Neuronal stem cell (in vitro differentiated cells): Measurements from ENCODE around the gene ANAPC7.

ENCODE experiments used
- DNase-seq: peaks from one replicate; pipeline ENCODE4 v3.0.0-alpha.2; 2013; ENCODE audit warnings: low spot score
- H2AFZ ChIP-seq: one replicate; pipeline ENCODE4 v1.6.1; 2013; ENCODE audit warnings: mild to moderate bottlenecking, low read length, inconsistent platforms
- H2AK5ac ChIP-seq: 2 replicates; pipeline ENCODE4 v1.6.1; 2013; ENCODE audit warnings: low read depth, mild to moderate bottlenecking, inconsistent platforms, low read length, moderate library complexity, mixed read lengths
- H2BK120ac ChIP-seq: 2 replicates; pipeline ENCODE4 v1.6.1; 2013; ENCODE audit warnings: low read depth, mild to moderate bottlenecking, inconsistent platforms, low read length, moderate library complexity, mixed read lengths
- H2BK12ac ChIP-seq: one replicate; pipeline ENCODE4 v1.6.1; 2013; ENCODE audit warnings: low read length, inconsistent platforms
- H2BK15ac ChIP-seq: 2 replicates; pipeline ENCODE4 v1.6.1; 2013; ENCODE audit warnings: mild to moderate bottlenecking, low read length, inconsistent platforms, mixed read lengths
- H2BK5ac ChIP-seq: one replicate; pipeline ENCODE4 v1.6.1; 2013; ENCODE audit warnings: inconsistent platforms, mild to moderate bottlenecking, low read length, moderate library complexity
- H3K14ac ChIP-seq: one replicate; pipeline ENCODE4 v1.6.1; 2013; ENCODE audit warnings: low read length, inconsistent platforms
- H3K18ac ChIP-seq: 2 replicates; pipeline ENCODE4 v1.6.1; 2013; ENCODE audit warnings: low read length, inconsistent platforms
- H3K23ac ChIP-seq: 2 replicates; pipeline ENCODE4 v1.6.1; 2013; ENCODE audit warnings: low read depth, mild to moderate bottlenecking, mixed read lengths, low read length, inconsistent platforms; ENCODE audit not compliant: poor library complexity
- H3K27ac ChIP-seq: replicated peaks from 3 replicates; pipeline ENCODE4 v1.5.1; 2013; ENCODE audit warnings: low read length, inconsistent platforms
- H3K27me3 ChIP-seq, 3 experiments: 2 replicates each; pipeline ENCODE4 v1.6.1; 2013; ENCODE audit warnings: low read length in 3 of 3, mild to moderate bottlenecking in 2 of 3, inconsistent platforms in 1 of 3, low read depth in 1 of 3, mixed read lengths in 1 of 3, moderate library complexity in 1 of 3; ENCODE audit not compliant: control insufficient read depth in 3 of 3, insufficient read depth in 3 of 3
- H3K36me3 ChIP-seq, 2 donors: replicated peaks in 1 of 2; 2 replicates each; pipeline ENCODE4 v1.6.1; 2013; ENCODE audit warnings: low read length in 2 of 2; ENCODE audit not compliant: control insufficient read depth in 2 of 2, insufficient read depth in 2 of 2
- H3K4ac ChIP-seq: 2 replicates; pipeline ENCODE4 v1.6.1; 2013; ENCODE audit warnings: inconsistent platforms, mild to moderate bottlenecking, low read length, moderate library complexity
- H3K4me1 ChIP-seq, 2 donors: 1 replicate in 1 of 2; 2 replicates in 1 of 2; pipeline ENCODE4 v1.6.1; 2013; ENCODE audit warnings: low read length in 2 of 2, low read depth in 1 of 2; ENCODE audit not compliant: control insufficient read depth in 2 of 2, insufficient read depth in 1 of 2
- H3K4me2 ChIP-seq: one replicate; pipeline ENCODE4 v1.6.1; 2013; ENCODE audit warnings: mild to moderate bottlenecking, low read length, inconsistent platforms; ENCODE audit not compliant: insufficient read depth, poor library complexity, severe bottlenecking
- H3K4me3 ChIP-seq, 2 donors: 2 replicates each; pipeline ENCODE4 v1.5.1; 2013; ENCODE audit warnings: low read length in 2 of 2, mild to moderate bottlenecking in 2 of 2, inconsistent platforms in 1 of 2, moderate library complexity in 1 of 2
- H3K79me1 ChIP-seq: one replicate; pipeline ENCODE4 v1.6.1; 2013; ENCODE audit warnings: low read depth, mild to moderate bottlenecking, inconsistent platforms, low read length, moderate library complexity
- H3K9ac ChIP-seq: one replicate; pipeline ENCODE4 v1.6.1; 2013; ENCODE audit warnings: mild to moderate bottlenecking, low read depth, low read length, inconsistent platforms; ENCODE audit not compliant: poor library complexity
- H3K9me3 ChIP-seq, 2 donors: replicated peaks in 1 of 2; 2 replicates each; pipeline versions ENCODE3 to v1.6.1; 2013; ENCODE audit warnings: low read length in 2 of 2, mild to moderate bottlenecking in 2 of 2, inconsistent platforms in 1 of 2, low read depth in 1 of 2, mixed read lengths in 1 of 2, moderate library complexity in 1 of 2; ENCODE audit not compliant: control insufficient read depth in 2 of 2, insufficient read depth in 1 of 2
- H4K8ac ChIP-seq: one replicate; pipeline ENCODE4 v1.6.1; 2013; ENCODE audit warnings: low read depth, mild to moderate bottlenecking, inconsistent platforms, low read length, moderate library complexity
- H4K91ac ChIP-seq: one replicate; pipeline ENCODE4 v1.6.1; 2013; ENCODE audit warnings: low read length, low read depth, mild to moderate bottlenecking, inconsistent platforms; ENCODE audit not compliant: poor library complexity
- WGBS, 2 donors: extraction: QIAGEN DNeasy Blood & Tissue Kit; methylation state at CpG; one replicate each; pipeline ENCODE4 v1.1.7; 2013; ENCODE audit warnings: missing lambda C conversion rate in 2 of 2, mixed read lengths in 1 of 2; ENCODE audit not compliant: insufficient read length in 2 of 2, insufficient replicate concordance in 1 of 2; ENCODE audit errors: extremely low coverage in 2 of 2; 5-methylcytosine and 5-hydroxymethylcytosine counted together

ANAPC7 gene

DNA sequence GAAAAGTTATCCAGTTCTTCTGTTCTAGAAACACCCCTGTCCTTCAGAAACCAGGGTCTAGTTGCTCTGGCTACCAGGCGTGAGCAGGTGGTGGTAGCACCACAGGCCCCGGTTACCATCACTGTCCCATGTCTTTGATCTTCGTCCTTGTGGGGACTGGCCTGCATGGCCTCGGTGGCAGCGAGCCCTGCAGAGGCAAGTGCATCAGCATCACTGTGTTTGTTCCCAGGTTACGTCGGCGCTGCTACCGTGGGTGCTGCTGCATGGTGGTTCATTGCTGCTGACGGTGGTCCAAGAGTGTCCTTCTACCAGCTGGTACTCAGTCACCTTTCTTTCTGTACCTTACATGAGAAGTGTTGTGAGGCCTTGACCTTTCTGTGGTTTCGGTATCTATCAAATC, 58.9 kb downstream of the ANAPC7 start:
- Histone ChIP-seq H2AFZ (no peak overlapping the region), H2BK15ac (no peak overlapping the region), H3K36me3 (peaks cover 63 to 100% of the 10 kb centered on the region in 2 donors), H3K27ac (no peak overlapping the region), H3K23ac (peak overlapping the region; percentile 61), H2AK5ac (no peak overlapping the region), H3K18ac (no peak overlapping the region), H2BK12ac (no peak overlapping the region), H2BK120ac (no peak overlapping the region), H4K8ac (no peak overlapping the region), H3K4me2 (no peak overlapping the region), H3K4me3 (no peak overlapping the region), H3K27me3 (no peaks in the 10 kb centered on the region), H3K4me1 (no peaks in the 10 kb centered on the region), H4K91ac (no peak overlapping the region), H3K4ac (no peak overlapping the region), H3K9ac (no peak overlapping the region), H3K14ac (no peak overlapping the region), H3K9me3 (no peaks in the 10 kb centered on the region), H3K79me1 (no peaks in the 10 kb centered on the region), H2BK5ac (peak overlapping the region; percentile 43)
- no CpG with 5 or more reads among the region's 11 CpGs for WGBS, 2 donors
- DNase-seq: no peak

DNA sequence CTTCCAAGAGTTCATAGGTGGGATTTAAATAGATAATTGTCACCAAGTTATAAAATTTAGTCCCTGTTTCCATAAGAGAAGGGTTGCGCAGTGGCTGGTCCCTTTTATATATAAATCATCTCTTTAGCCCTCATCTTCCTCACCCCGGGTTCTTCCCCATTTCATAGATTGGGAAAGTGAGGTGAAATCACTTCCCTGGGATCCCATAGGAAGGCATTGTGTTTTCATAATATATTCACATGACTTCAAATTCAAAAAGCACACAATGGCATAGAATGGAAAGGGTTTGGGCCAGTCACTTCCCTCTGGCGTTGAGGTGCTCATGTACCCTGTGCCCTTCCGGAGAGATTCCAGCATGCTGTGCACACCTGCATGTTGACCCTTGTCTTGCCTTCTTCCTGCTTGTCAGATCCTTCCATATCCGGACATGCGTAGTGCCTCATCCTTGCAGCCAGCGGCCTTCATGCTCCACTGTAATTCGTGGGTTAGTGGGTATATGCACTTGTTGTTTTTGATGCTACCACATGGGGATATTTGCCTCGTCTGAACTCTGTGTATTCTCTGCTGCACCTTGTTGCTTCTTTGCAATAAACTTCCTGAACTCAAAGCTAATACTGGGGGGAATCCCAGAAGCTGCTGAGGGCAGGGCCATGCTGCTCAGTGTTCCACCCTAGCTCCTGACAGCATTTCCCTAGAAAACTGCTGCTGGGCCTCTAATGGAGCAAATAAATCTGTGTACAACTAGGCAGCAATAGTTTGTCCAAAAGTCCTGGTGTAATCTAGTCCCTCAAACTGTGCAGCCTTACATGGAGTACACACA, 59.6 kb downstream of the ANAPC7 start:
- H3K36me3 ChIP-seq: peaks cover 62 to 100% of the 10 kb centered on the region in 2 donors
- WGBS, 2 donors: no CpG with 5 or more reads among the region's 9 CpGs
- no peak for DNase-seq

DNA sequence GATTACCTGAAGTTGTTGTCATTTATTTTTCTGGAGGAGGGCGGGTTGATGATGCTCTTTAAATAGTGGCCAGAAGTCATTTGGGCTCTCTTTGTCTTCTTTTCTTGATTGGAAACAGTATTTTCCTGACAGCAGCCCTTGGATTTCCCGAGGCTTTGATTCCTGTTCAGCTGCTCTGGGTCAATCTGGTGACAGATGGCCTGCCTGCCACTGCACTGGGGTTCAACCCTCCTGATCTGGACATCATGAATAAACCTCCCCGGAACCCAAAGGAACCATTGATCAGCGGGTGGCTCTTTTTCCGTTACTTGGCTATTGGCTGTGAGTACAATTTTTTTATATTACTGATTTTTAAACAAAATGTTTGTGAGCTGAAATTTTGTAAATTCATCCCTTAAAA, 60.4 kb downstream of the ANAPC7 start:
- no peak overlapping the region for H2AK5ac ChIP-seq
- H3K14ac ChIP-seq: no peak overlapping the region
- no peak overlapping the region for H3K27ac ChIP-seq
- no peak overlapping the region for H2AFZ ChIP-seq
- no peaks in the 10 kb centered on the region for H3K4me1 ChIP-seq
- H3K9ac ChIP-seq: no peak overlapping the region
- H3K4ac ChIP-seq: no peak overlapping the region
- no peak overlapping the region for H2BK120ac ChIP-seq
- no peak overlapping the region for H3K4me3 ChIP-seq
- no peak overlapping the region for H2BK5ac ChIP-seq
- no peaks in the 10 kb centered on the region for H3K9me3 ChIP-seq
- no peaks in the 10 kb centered on the region for H3K79me1 ChIP-seq
- no peak overlapping the region for H4K91ac ChIP-seq
- no peak overlapping the region for H3K4me2 ChIP-seq
- peaks cover 64 to 100% of the 10 kb centered on the region in 2 donors for H3K36me3 ChIP-seq
- no peaks in the 10 kb centered on the region for H3K27me3 ChIP-seq
- H3K23ac ChIP-seq: no peak overlapping the region
- H3K18ac ChIP-seq: no peak overlapping the region
- no peak overlapping the region for H2BK12ac ChIP-seq
- DNase-seq: no peak
- no peak overlapping the region for H2BK15ac ChIP-seq
- H4K8ac ChIP-seq: no peak overlapping the region
- WGBS, 2 donors: no CpG with 5 or more reads among the region's 5 CpGs

More for the DNA sequence above, 59.6 kb downstream of the ANAPC7 start:
- H3K4me3 ChIP-seq: no peak overlapping the region
- no peak overlapping the region for H2BK120ac ChIP-seq
- H2BK5ac ChIP-seq: peak overlapping the region; percentile 43
- no peak overlapping the region for H3K9ac ChIP-seq
- H3K18ac ChIP-seq: no peak overlapping the region
- H3K9me3 ChIP-seq: no peaks in the 10 kb centered on the region
- H2BK15ac ChIP-seq: no peak overlapping the region
- H4K8ac ChIP-seq: no peak overlapping the region
- no peak overlapping the region for H2BK12ac ChIP-seq
- no peaks in the 10 kb centered on the region for H3K4me1 ChIP-seq
- no peak overlapping the region for H3K27ac ChIP-seq
- H3K23ac ChIP-seq: no peak overlapping the region
- H4K91ac ChIP-seq: no peak overlapping the region
- H3K79me1 ChIP-seq: no peaks in the 10 kb centered on the region
- H2AK5ac ChIP-seq: no peak overlapping the region
- no peak overlapping the region for H3K4me2 ChIP-seq
- no peak overlapping the region for H3K14ac ChIP-seq
- no peak overlapping the region for H3K4ac ChIP-seq
- H2AFZ ChIP-seq: no peak overlapping the region
- no peaks in the 10 kb centered on the region for H3K27me3 ChIP-seq

DNA sequence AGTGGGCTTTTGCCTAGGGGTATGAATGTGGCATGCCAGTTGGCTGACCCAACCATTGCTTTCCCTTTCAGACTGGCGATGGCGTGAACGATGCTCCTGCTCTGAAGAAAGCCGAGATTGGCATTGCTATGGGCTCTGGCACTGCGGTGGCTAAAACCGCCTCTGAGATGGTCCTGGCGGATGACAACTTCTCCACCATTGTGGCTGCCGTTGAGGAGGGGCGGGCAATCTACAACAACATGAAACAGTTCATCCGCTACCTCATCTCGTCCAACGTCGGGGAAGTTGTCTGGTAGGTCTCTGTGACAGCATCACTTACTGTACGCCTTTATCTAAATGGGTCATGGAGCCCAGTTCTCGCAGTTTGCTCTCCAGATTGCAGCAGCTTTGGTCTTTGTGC, 61.4 kb downstream of the ANAPC7 start:
- Histone ChIP-seq H3K27ac (no peak overlapping the region), H3K36me3 (peaks cover 61 to 100% of the 10 kb centered on the region in 2 donors)

More for the DNA sequence above, 61.4 kb downstream of the ANAPC7 start:
- H3K18ac ChIP-seq: no peak overlapping the region
- no peak overlapping the region for H4K91ac ChIP-seq
- H2BK12ac ChIP-seq: no peak overlapping the region
- no peaks in the 10 kb centered on the region for H3K4me1 ChIP-seq
- WGBS, 2 donors: no CpG with 5 or more reads among the region's 15 CpGs
- no peak overlapping the region for H2BK5ac ChIP-seq
- H2BK15ac ChIP-seq: no peak overlapping the region
- DNase-seq: no peak
- no peak overlapping the region for H4K8ac ChIP-seq
- H3K27me3 ChIP-seq: no peaks in the 10 kb centered on the region
- H3K4me3 ChIP-seq: no peak overlapping the region
- H2BK120ac ChIP-seq: no peak overlapping the region
- no peak overlapping the region for H3K14ac ChIP-seq
- no peak overlapping the region for H3K23ac ChIP-seq
- no peaks in the 10 kb centered on the region for H3K9me3 ChIP-seq
- no peaks in the 10 kb centered on the region for H3K79me1 ChIP-seq
- H3K4me2 ChIP-seq: no peak overlapping the region
- no peak overlapping the region for H2AK5ac ChIP-seq
- no peak overlapping the region for H3K9ac ChIP-seq
- H2AFZ ChIP-seq: no peak overlapping the region
- H3K4ac ChIP-seq: no peak overlapping the region
